ENCODE data around the gene EEF1A2.
"Not testable (repeated sequence)": the region's sequence is repeated elsewhere in the genome, so short reads cannot be mapped to it uniquely, and the experiment has no call there.

The EEF1A2 gene

DNA sequence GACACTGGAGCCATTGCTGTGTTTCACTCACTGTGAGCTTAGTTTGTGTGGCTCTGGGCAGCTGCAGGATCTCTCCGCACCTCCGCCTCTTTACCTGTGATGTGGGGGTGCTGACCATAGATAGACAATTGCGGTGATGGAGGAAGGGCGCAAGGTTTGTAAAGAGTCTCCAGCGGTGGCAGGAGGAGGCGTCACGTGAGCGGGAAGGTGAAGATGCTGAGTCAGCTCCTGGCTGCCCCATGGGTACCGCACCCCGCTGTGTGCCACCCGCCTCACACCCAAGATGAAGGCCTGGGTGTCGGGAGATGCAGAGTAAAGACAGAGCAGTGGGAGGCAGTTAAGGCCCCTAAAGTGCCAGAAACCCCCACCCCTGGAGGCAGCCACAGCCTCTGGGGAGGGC is 17.4 kb downstream of the EEF1A2 start:
- H3F3A ChIP-seq (ENCODE audit: insufficient read depth, low read length) = no peaks in the 10 kb centered on the region
- no peaks in the 10 kb centered on the region for H3K9me2 ChIP-seq (replicated peaks; ENCODE audit: insufficient read depth, low read length)
- DNase-seq = no peak
- H3K4me3 ChIP-seq (ENCODE audit: low read length) = no peak overlapping the region
- H3K4me1 ChIP-seq (ENCODE audit: low read length) = no peaks in the 10 kb centered on the region; the same call in 1 of the 2 replicates
- H3K4me2 ChIP-seq (ENCODE audit: low read depth, low read length) = no peak overlapping the region
- no peaks in the 10 kb centered on the region for H3K79me2 ChIP-seq (ENCODE audit: low read length)
- H3K9ac ChIP-seq (ENCODE audit: low read length) = no peak overlapping the region
- TF ChIP-seq EZH2phosphoT487 (IDR thresholded peaks at IDR 0.05; ENCODE audit: low read length) (no peak), EZH2 (optimal IDR thresholded peaks at IDR 0.05; ENCODE audit: low read depth, low read length) (no peak)
- TF ChIP-seq, protein P1, sequence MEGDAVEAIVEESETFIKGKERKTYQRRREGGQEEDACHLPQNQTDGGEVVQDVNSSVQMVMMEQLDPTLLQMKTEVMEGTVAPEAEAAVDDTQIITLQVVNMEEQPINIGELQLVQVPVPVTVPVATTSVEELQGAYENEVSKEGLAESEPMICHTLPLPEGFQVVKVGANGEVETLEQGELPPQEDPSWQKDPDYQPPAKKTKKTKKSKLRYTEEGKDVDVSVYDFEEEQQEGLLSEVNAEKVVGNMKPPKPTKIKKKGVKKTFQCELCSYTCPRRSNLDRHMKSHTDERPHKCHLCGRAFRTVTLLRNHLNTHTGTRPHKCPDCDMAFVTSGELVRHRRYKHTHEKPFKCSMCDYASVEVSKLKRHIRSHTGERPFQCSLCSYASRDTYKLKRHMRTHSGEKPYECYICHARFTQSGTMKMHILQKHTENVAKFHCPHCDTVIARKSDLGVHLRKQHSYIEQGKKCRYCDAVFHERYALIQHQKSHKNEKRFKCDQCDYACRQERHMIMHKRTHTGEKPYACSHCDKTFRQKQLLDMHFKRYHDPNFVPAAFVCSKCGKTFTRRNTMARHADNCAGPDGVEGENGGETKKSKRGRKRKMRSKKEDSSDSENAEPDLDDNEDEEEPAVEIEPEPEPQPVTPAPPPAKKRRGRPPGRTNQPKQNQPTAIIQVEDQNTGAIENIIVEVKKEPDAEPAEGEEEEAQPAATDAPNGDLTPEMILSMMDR (IDR thresholded peaks at IDR 0.05; ENCODE audit: low read length) = no peak
- no peak overlapping the region for H3K27ac ChIP-seq (ENCODE audit: low read length)
- H4K20me1 ChIP-seq (ENCODE audit: insufficient read depth, low read length) = no peaks in the 10 kb centered on the region
- no peaks in the 10 kb centered on the region for H3K36me3 ChIP-seq (replicated peaks; ENCODE audit: insufficient read depth, low read length)
- H3K27me3 ChIP-seq (replicated peaks; ENCODE audit: insufficient read depth, low read length) = peaks cover 98% of the 10 kb centered on the region
- H3K9me3 ChIP-seq (replicated peaks; ENCODE audit: insufficient read depth, low read length) = no peaks in the 10 kb centered on the region
- no peak overlapping the region for H2AFZ ChIP-seq (ENCODE audit: low read length)

DNA sequence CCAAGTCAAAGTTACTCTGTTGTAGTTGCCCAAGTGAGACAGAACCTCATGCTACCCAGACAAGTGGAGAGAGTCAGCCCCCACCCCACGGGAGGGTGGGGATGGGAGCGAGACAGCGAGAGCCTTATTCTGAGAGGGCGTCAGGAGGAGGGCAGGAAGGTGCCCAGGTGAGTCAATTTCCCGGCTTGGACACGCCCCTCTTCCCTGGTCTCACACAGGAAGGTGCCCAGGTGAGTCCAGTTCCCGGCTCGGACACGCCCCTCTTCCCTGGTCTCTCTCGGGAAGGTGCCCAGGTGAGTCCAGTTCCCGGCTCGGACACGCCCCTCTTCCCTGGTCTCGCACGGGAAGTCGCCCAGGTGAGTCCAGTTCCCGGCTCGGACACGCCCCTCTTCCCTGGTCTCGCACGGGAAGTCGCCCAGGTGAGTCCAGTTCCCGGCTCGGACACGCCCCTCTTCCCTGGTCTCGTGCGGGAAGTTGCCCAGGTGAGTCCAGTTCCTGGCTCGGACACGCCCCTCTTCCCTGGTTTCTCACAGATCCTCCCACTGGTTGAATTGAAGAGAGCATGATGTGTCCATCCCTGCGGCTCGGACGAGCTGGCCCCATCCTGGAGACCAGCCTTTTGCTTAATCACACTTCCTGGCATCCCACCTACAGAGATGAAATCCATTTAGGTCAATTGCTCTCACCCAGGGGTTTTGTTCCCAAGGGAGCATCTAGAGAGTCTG is 19.0 kb downstream of the EEF1A2 start:
- DNase-seq; H4K20me1 ChIP-seq (ENCODE audit: insufficient read depth, low read length); H3K9me3 ChIP-seq (replicated peaks; ENCODE audit: insufficient read depth, low read length); H3K4me3 ChIP-seq (ENCODE audit: low read length); H3K9me2 ChIP-seq (replicated peaks; ENCODE audit: insufficient read depth, low read length); H3K36me3 ChIP-seq (replicated peaks; ENCODE audit: insufficient read depth, low read length); H3F3A ChIP-seq (ENCODE audit: insufficient read depth, low read length); H3K4me1 ChIP-seq (ENCODE audit: low read length); H3K9ac ChIP-seq (ENCODE audit: low read length); H3K79me2 ChIP-seq (ENCODE audit: low read length); H2AFZ ChIP-seq (ENCODE audit: low read length); H3K27ac ChIP-seq (ENCODE audit: low read length); H3K4me2 ChIP-seq (ENCODE audit: low read depth, low read length): not testable (repeated sequence)
- peaks cover 97% of the 10 kb centered on the region for H3K27me3 ChIP-seq (replicated peaks; ENCODE audit: insufficient read depth, low read length)

DNA sequence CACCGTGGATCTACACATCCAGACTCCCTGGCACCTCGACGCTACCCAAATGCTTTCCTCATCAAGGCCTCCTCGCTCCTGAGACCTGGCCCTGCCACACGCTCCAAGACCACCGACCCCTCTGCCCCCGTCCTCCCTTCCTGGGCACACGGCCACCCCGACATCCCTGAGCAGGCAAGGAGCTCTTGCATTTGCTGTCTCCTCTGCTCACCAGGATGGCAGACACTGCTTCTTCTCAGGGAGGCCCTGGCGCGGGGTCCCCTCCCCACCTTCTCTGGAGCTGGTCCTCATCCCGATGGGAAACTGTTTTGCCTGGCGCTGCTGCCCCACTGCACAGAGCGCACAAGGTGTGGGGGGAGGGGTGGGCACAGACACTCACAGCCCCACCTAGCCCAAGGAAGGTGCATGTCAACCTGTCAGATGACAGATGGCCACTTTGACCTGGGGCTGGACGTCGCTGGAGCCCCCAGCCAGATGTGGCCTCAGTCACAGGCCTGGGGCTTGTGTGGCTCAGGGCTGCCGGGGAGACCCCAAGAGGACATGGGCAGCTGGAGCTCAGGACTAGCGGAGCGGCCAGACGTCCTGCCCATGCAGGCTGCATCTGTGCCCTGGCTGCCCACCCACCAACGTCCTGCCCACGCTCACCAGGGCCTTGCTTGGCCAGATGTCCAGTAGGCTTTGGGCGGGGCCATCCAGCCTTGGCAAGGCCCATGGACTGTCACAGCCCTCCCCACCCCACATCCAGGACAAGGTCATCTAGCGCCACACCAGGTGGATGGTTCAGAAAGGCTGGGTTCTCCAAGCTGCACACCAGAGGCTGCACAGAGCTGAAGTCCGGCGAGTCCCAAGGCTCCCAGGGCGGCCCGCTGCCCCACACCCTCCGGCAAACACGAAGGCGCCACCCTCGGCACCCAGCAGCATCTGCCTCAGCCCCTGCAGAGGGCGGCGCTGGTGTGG is 20.3 kb downstream of the EEF1A2 start:
- Histone ChIP-seq H2AFZ (ENCODE audit: low read length) (no peak overlapping the region), H3K79me2 (ENCODE audit: low read length) (no peaks in the 10 kb centered on the region), H4K20me1 (ENCODE audit: insufficient read depth, low read length) (no peaks in the 10 kb centered on the region), H3K9ac (ENCODE audit: low read length) (no peak overlapping the region), H3K9me2 (replicated peaks; ENCODE audit: insufficient read depth, low read length) (no peaks in the 10 kb centered on the region), H3K4me3 (ENCODE audit: low read length) (no peak overlapping the region), H3K27me3 (replicated peaks; ENCODE audit: insufficient read depth, low read length) (peaks cover 99% of the 10 kb centered on the region), H3K27ac (ENCODE audit: low read length) (no peak overlapping the region), H3K9me3 (replicated peaks; ENCODE audit: insufficient read depth, low read length) (no peaks in the 10 kb centered on the region), H3K36me3 (replicated peaks; ENCODE audit: insufficient read depth, low read length) (no peaks in the 10 kb centered on the region), H3K4me2 (ENCODE audit: low read depth, low read length) (no peak overlapping the region), H3K4me1 (ENCODE audit: low read length) (no peaks in the 10 kb centered on the region; the same call in 1 of the 2 replicates), H3F3A (ENCODE audit: insufficient read depth, low read length) (no peaks in the 10 kb centered on the region)
- TF ChIP-seq, protein P1 (IDR thresholded peaks at IDR 0.05; ENCODE audit: low read length) = no peak
- no peak for TF ChIP-seq EZH2phosphoT487 (IDR thresholded peaks at IDR 0.05; ENCODE audit: low read length)
- no peak for DNase-seq

Data from MM.1S (cell line).